Measurements from ENCODE around the gene ARID3B. TPM values are rescaled to one million over a fixed set of nuclear protein-coding genes. Genes with fewer than 3 reads are reported as not detected.

Gene ARID3B
- total RNA-seq (10 to 100 TPM; 30.1 to 31.1 TPM), polyA plus RNA-seq (13.0 TPM)

- Histone ChIP-seq H3K27ac (ENCODE audit: low read depth, low read length) (peak within 1 kb of the TSS; percentile 83), H3K36me3 (ENCODE audit: insufficient read depth, low read length) (no peaks in the 10 kb centered on the region), H3K9me3 (ENCODE audit: low read length) (no peaks in the 10 kb centered on the region), H3K27me3 (ENCODE audit: insufficient read depth, low read length, poor library complexity, severe bottlenecking) (no peaks in the 10 kb centered on the region), H3K4me1 (ENCODE audit: insufficient read depth, low read length) (peaks cover 46% of the 10 kb centered on the region), H3K4me3 (ENCODE audit: low read length) (peak within 1 kb of the TSS; percentile 89)
- peak; percentile 89 to 97 (median 95) for DNase-seq
- H3K27me3 Mint-ChIP-seq = no peaks in the 10 kb centered on the region
- ChIA-PET CTCF (interaction anchor here (0.8 to 1.0 kb wide), 3 partner anchors 9 to 22 kb away, joined by 3 to 4 read pairs (median 3); no protein-coding TSS in a partner anchor), POLR2A (interaction anchor here (0.6 to 1.9 kb wide), 7 partner anchors 10 to 161 kb away, joined by 3 to 18 read pairs (median 5); partner anchors contain the start of genes CLK3 and UBL7)
- peak within 1 kb of the TSS; percentile 87 to 98 (median 96) for H3K27ac Mint-ChIP-seq
- peak within 1 kb of the TSS; percentile 92 to 98 (median 95) for H3K4me3 Mint-ChIP-seq
- peaks cover 54 to 58% (median 57%) of the 10 kb centered on the region in 3 donors for H3K4me1 Mint-ChIP-seq
- H3K36me3 Mint-ChIP-seq = peaks cover 0 to 31% (median 7%) of the 10 kb centered on the region in 3 donors
- H3K9me3 Mint-ChIP-seq = no peaks in the 10 kb centered on the region
Measured at GRCh38 chr15:74540761-74541493, at the start of gene ARID3B. TSS of gene ARID3B (plus strand) at chr15:74541220. CDS start at chr15:74543937, 2,717 bp downstream.

GRCh38 chr15:74496648-74497047, 44.4 kb upstream of the ARID3B start:
- Mint-ChIP-seq H3K9me3 (no peaks in the 10 kb centered on the region), H3K36me3 (peaks cover 0 to 8% (median 7%) of the 10 kb centered on the region in 3 donors), H3K27ac (no peak overlapping the region), H3K27me3 (no peaks in the 10 kb centered on the region), H3K4me1 (no peaks in the 10 kb centered on the region), H3K4me3 (no peak overlapping the region)
- POLR2A ChIA-PET = no interaction called here
- no peaks in the 10 kb centered on the region for H3K36me3 ChIP-seq (ENCODE audit: insufficient read depth, low read length)
- no peaks in the 10 kb centered on the region for H3K4me1 ChIP-seq (ENCODE audit: insufficient read depth, low read length)
- DNase-seq = no peak
- no peak overlapping the region for H3K27ac ChIP-seq (ENCODE audit: low read depth, low read length)
- H3K27me3 ChIP-seq (ENCODE audit: insufficient read depth, low read length, poor library complexity, severe bottlenecking) = no peaks in the 10 kb centered on the region
- CTCF ChIA-PET = interaction anchor here (0.8 kb wide), 1 partner anchor 122 kb away, joined by 3 read pairs; no protein-coding TSS in a partner anchor
- no peaks in the 10 kb centered on the region for H3K9me3 ChIP-seq (ENCODE audit: low read length)
- H3K4me3 ChIP-seq (ENCODE audit: low read length) = no peak overlapping the region

DNA sequence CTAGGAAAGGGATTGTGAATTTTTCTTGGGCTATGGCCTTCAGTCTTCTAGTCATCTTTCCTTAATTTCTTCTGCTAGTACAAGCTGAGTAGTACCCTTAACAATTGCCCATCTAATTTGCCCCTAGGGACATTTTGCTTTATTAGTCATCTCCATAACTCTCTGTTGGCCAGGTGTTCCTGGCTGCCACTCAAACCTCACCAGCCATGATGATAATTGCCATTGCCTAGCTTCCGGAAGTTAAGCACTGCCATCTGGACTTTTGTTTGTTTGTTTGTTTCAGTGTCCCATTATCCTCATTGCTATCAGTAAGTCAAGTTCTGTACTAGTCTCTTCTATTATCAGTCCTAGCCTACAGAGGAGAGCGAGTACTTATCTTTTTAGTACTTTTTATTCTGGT, 43.4 kb upstream of the ARID3B start:
- Mint-ChIP-seq H3K9me3 (no peaks in the 10 kb centered on the region), H3K4me3 (no peak overlapping the region), H3K36me3 (peaks cover 0 to 12% (median 9%) of the 10 kb centered on the region in 3 donors), H3K4me1 (no peaks in the 10 kb centered on the region), H3K27me3 (no peaks in the 10 kb centered on the region), H3K27ac (no peak overlapping the region)
- POLR2A ChIA-PET = no interaction called here
- H3K27me3 ChIP-seq (ENCODE audit: insufficient read depth, low read length, poor library complexity, severe bottlenecking) = no peaks in the 10 kb centered on the region
- H3K9me3 ChIP-seq (ENCODE audit: low read length) = no peaks in the 10 kb centered on the region
- no peaks in the 10 kb centered on the region for H3K36me3 ChIP-seq (ENCODE audit: insufficient read depth, low read length)
- CTCF ChIA-PET = interaction anchor here (1.2 to 1.4 kb wide), 2 partner anchors 8 to 115 kb away, joined by 3 read pairs; no protein-coding TSS in a partner anchor
- no peak for DNase-seq
- no peak overlapping the region for H3K4me3 ChIP-seq (ENCODE audit: low read length)
- H3K27ac ChIP-seq (ENCODE audit: low read depth, low read length) = no peak overlapping the region
- no peaks in the 10 kb centered on the region for H3K4me1 ChIP-seq (ENCODE audit: insufficient read depth, low read length)

GRCh38 chr15:74499366-74499765, 41.7 kb upstream of the ARID3B start:
- Mint-ChIP-seq H3K9me3 (no peaks in the 10 kb centered on the region), H3K4me3 (no peak overlapping the region), H3K4me1 (no peaks in the 10 kb centered on the region), H3K27ac (no peak overlapping the region), H3K36me3 (peaks cover 6 to 20% (median 15%) of the 10 kb centered on the region in 3 donors), H3K27me3 (no peaks in the 10 kb centered on the region)
- Histone ChIP-seq H3K36me3 (ENCODE audit: insufficient read depth, low read length) (no peaks in the 10 kb centered on the region), H3K9me3 (ENCODE audit: low read length) (no peaks in the 10 kb centered on the region), H3K27me3 (ENCODE audit: insufficient read depth, low read length, poor library complexity, severe bottlenecking) (no peaks in the 10 kb centered on the region), H3K4me3 (ENCODE audit: low read length) (no peak overlapping the region), H3K27ac (ENCODE audit: low read depth, low read length) (no peak overlapping the region), H3K4me1 (ENCODE audit: insufficient read depth, low read length) (no peaks in the 10 kb centered on the region)
- ChIA-PET CTCF (no interaction called here), POLR2A (no interaction called here)
- no peak for DNase-seq

DNA sequence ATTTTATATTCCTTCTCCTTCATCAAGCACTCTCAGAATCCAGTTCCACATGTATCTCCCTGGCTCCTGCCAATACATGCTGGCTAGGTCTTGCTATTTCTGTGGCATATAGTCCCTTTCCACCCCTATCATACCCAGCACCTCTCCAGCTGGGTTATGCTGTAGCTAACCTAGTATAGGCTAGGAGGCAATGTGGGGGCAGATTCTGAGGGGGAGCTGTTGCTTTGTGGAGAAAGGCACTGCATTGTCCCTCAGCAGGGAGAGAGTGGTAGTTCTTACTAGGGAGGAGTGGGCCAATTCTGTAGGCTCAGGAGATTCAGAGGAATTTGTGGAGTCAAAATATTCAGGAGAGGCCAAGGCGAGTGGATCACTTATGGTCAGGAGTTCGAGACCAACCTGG, 40.6 kb upstream of the ARID3B start:
- Mint-ChIP-seq H3K27ac (peak overlapping the region in 1 of 8 donors; percentile 26), H3K27me3 (no peaks in the 10 kb centered on the region), H3K36me3 (peaks cover 7 to 21% (median 15%) of the 10 kb centered on the region in 3 donors), H3K4me1 (no peaks in the 10 kb centered on the region), H3K4me3 (no peak overlapping the region), H3K9me3 (no peaks in the 10 kb centered on the region)
- ChIA-PET CTCF (interaction anchor here (1.2 kb wide), 1 partner anchor 11 kb away, joined by 3 read pairs; no protein-coding TSS in a partner anchor), POLR2A (no interaction called here)
- no peak for DNase-seq
- Histone ChIP-seq H3K9me3 (ENCODE audit: low read length) (no peaks in the 10 kb centered on the region), H3K36me3 (ENCODE audit: insufficient read depth, low read length) (no peaks in the 10 kb centered on the region), H3K4me1 (ENCODE audit: insufficient read depth, low read length) (no peaks in the 10 kb centered on the region), H3K27me3 (ENCODE audit: insufficient read depth, low read length, poor library complexity, severe bottlenecking) (no peaks in the 10 kb centered on the region), H3K27ac (ENCODE audit: low read depth, low read length) (no peak overlapping the region), H3K4me3 (ENCODE audit: low read length) (no peak overlapping the region)

- Mint-ChIP-seq H3K9me3 (no peaks in the 10 kb centered on the region), H3K27me3 (no peaks in the 10 kb centered on the region), H3K4me1 (no peaks in the 10 kb centered on the region), H3K4me3 (no peak overlapping the region), H3K36me3 (peaks cover 7 to 27% (median 14%) of the 10 kb centered on the region in 3 donors), H3K27ac (no peak overlapping the region)
- Histone ChIP-seq H3K27ac (ENCODE audit: low read depth, low read length) (no peak overlapping the region), H3K4me1 (ENCODE audit: insufficient read depth, low read length) (no peaks in the 10 kb centered on the region), H3K36me3 (ENCODE audit: insufficient read depth, low read length) (no peaks in the 10 kb centered on the region), H3K27me3 (ENCODE audit: insufficient read depth, low read length, poor library complexity, severe bottlenecking) (no peaks in the 10 kb centered on the region), H3K4me3 (ENCODE audit: low read length) (no peak overlapping the region), H3K9me3 (ENCODE audit: low read length) (no peaks in the 10 kb centered on the region)
- ChIA-PET POLR2A (no interaction called here), CTCF (interaction anchor here (0.9 kb wide), 1 partner anchor 12 kb away, joined by 3 read pairs; no protein-coding TSS in a partner anchor)
- DNase-seq = no peak
Measured at GRCh38 chr15:74502301-74502700, 38.7 kb upstream of the ARID3B start.

DNA sequence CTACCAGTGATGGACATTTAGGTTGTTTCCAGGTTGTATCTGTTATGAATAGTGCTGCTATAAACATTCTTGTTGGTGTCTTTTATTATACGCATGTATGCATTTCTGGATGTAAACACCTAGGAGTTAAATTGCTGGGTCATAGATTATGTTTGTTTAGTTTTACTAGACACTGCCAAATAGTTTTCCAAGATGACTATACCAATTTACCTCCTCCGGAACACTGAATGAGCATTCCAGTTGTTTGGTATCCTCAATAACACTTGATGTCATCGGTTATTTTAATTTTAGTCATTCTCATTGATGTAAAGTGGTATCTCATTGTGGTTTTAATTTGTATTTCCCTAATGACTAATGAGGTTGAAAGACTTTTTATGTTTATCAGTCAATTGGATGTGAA, 36.6 kb upstream of the ARID3B start:
- Mint-ChIP-seq H3K4me1 (no peaks in the 10 kb centered on the region), H3K36me3 (peaks cover 7 to 28% (median 16%) of the 10 kb centered on the region in 3 donors), H3K4me3 (no peak overlapping the region), H3K9me3 (no peaks in the 10 kb centered on the region), H3K27me3 (no peaks in the 10 kb centered on the region), H3K27ac (no peak overlapping the region)
- Histone ChIP-seq H3K4me1 (ENCODE audit: insufficient read depth, low read length) (no peaks in the 10 kb centered on the region), H3K4me3 (ENCODE audit: low read length) (no peak overlapping the region), H3K36me3 (ENCODE audit: insufficient read depth, low read length) (no peaks in the 10 kb centered on the region), H3K27me3 (ENCODE audit: insufficient read depth, low read length, poor library complexity, severe bottlenecking) (no peaks in the 10 kb centered on the region), H3K9me3 (ENCODE audit: low read length) (no peaks in the 10 kb centered on the region), H3K27ac (ENCODE audit: low read depth, low read length) (no peak overlapping the region)
- no peak for DNase-seq
- POLR2A ChIA-PET = no interaction called here
- CTCF ChIA-PET = no interaction called here

DNA sequence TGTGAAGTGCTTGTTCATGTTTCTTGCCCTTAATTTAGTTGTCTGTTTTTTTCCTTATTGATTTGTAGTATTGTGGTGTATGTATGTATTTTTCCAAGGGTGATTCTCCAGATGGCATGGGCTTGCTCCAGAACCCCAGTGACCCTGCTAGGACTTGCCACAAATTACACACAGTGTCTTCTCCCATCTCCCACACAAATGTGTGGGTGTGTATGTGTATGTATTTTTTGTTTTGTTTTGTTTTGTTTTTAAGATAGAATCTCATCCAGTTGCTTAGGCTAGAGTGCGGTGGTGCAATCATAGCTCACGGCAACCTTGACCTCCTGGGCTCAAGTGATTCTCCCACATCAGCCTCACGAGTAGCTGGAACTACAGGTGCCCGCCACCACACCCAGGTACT, 36.2 kb upstream of the ARID3B start:
- no peaks in the 10 kb centered on the region for H3K9me3 ChIP-seq (ENCODE audit: low read length)
- Mint-ChIP-seq H3K36me3 (peaks cover 7 to 28% (median 14%) of the 10 kb centered on the region in 3 donors), H3K27me3 (no peaks in the 10 kb centered on the region), H3K27ac (no peak overlapping the region), H3K4me3 (no peak overlapping the region), H3K4me1 (no peaks in the 10 kb centered on the region), H3K9me3 (no peaks in the 10 kb centered on the region)
- ChIA-PET POLR2A (no interaction called here), CTCF (no interaction called here)
- no peaks in the 10 kb centered on the region for H3K4me1 ChIP-seq (ENCODE audit: insufficient read depth, low read length)
- no peak overlapping the region for H3K4me3 ChIP-seq (ENCODE audit: low read length)
- no peaks in the 10 kb centered on the region for H3K36me3 ChIP-seq (ENCODE audit: insufficient read depth, low read length)
- H3K27me3 ChIP-seq (ENCODE audit: insufficient read depth, low read length, poor library complexity, severe bottlenecking) = no peaks in the 10 kb centered on the region
- H3K27ac ChIP-seq (ENCODE audit: low read depth, low read length) = no peak overlapping the region
- DNase-seq = no peak

Measured in CD8-positive, alpha-beta memory T cell (primary cell).